Astrocyte (in vitro differentiated cells and primary cell): ENCODE results near the gene PTPRN2. TPM values are rescaled to one million over a fixed set of nuclear protein-coding genes. Genes with fewer than 3 reads are reported as not detected.

ENCODE experiments used
- DNase-seq: peaks from one replicate; pipeline ENCODE4 v3.0.0-alpha.2; 2010; ENCODE audit warnings: low read depth
- FAIRE-seq: peaks from 2 replicates; lab custom pipeline; 2011; peaks lifted over from hg19 to GRCh38; lab: Jason Lieb, UNC
- H2AFZ ChIP-seq: 2 replicates; pipeline ENCODE4 v1.6.0; 2012; ENCODE audit warnings: low read depth, low read length, inconsistent platforms
- H3K27ac ChIP-seq: 2 replicates; pipeline ENCODE4 v1.5.1; 2011; ENCODE audit warnings: low read depth, low read length, inconsistent platforms
- H3K27me3 ChIP-seq: 2 replicates; pipeline ENCODE4 v1.6.0; 2011; ENCODE audit warnings: low read length, inconsistent platforms; ENCODE audit not compliant: insufficient read depth
- H3K36me3 ChIP-seq: 2 replicates; pipeline ENCODE4 v1.5.1; 2011; ENCODE audit warnings: low read length, inconsistent platforms; ENCODE audit not compliant: insufficient read depth
- H3K4me1 ChIP-seq: 2 replicates; pipeline ENCODE4 v1.5.1; 2011; ENCODE audit warnings: low read length, inconsistent platforms; ENCODE audit not compliant: insufficient read depth
- H3K4me2 ChIP-seq: 2 replicates; pipeline ENCODE4 v1.6.0; 2012; ENCODE audit warnings: low read length, inconsistent platforms
- H3K4me3 ChIP-seq: 2 replicates; pipeline ENCODE4 v1.5.1; 2011; ENCODE audit warnings: low read depth, mild to moderate bottlenecking, low read length, inconsistent platforms; ENCODE audit not compliant: insufficient read depth
- H3K79me2 ChIP-seq: 2 replicates; pipeline ENCODE4 v1.6.0; 2012; ENCODE audit warnings: mild to moderate bottlenecking, low read length, inconsistent platforms; ENCODE audit not compliant: insufficient read depth
- H3K9ac ChIP-seq: 2 replicates; pipeline ENCODE4 v1.6.0; 2012; ENCODE audit warnings: mild to moderate bottlenecking, low read length, inconsistent platforms
- H3K9me3 ChIP-seq: 2 replicates; pipeline ENCODE4 v1.5.1; 2012; ENCODE audit warnings: low read depth, mild to moderate bottlenecking, low read length, inconsistent platforms; ENCODE audit not compliant: insufficient read depth
- H4K20me1 ChIP-seq: 2 replicates; pipeline ENCODE4 v1.6.0; 2012; ENCODE audit warnings: low read length, inconsistent platforms; ENCODE audit not compliant: insufficient read depth
- H3K27ac Mint-ChIP-seq: one replicate; pipeline ENCODE4 v1.8.0; 2021; ENCODE audit warnings: mild to moderate bottlenecking, mixed read lengths; ENCODE audit not compliant: unreplicated experiment
- H3K27me3 Mint-ChIP-seq: one replicate; pipeline ENCODE4 v1.8.0; 2021; ENCODE audit warnings: low read depth, mixed read lengths; ENCODE audit not compliant: unreplicated experiment
- H3K36me3 Mint-ChIP-seq: one replicate; pipeline ENCODE4 v1.8.0; 2021; ENCODE audit warnings: low read depth, mixed read lengths; ENCODE audit not compliant: unreplicated experiment
- H3K4me1 Mint-ChIP-seq: one replicate; pipeline ENCODE4 v1.8.0; 2021; ENCODE audit warnings: low read depth, mixed read lengths; ENCODE audit not compliant: unreplicated experiment
- H3K4me3 Mint-ChIP-seq: one replicate; pipeline ENCODE4 v1.8.0; 2021; ENCODE audit warnings: mild to moderate bottlenecking, moderate library complexity, mixed read lengths; ENCODE audit not compliant: unreplicated experiment
- H3K9me3 Mint-ChIP-seq: one replicate; pipeline ENCODE4 v1.8.0; 2021; ENCODE audit warnings: mild to moderate bottlenecking, mixed read lengths; ENCODE audit not compliant: unreplicated experiment
- CTCF ChIP-seq: IDR thresholded peaks from 2 replicates; pipeline ENCODE4 v1.5.1; 2011; ENCODE audit warnings: low read depth, mild to moderate bottlenecking, inconsistent platforms, low read length, moderate library complexity; ENCODE audit not compliant: insufficient read depth
- EZH2 ChIP-seq: IDR thresholded peaks from 2 replicates; pipeline ENCODE4 v1.6.1; 2012; ENCODE audit warnings: mild to moderate bottlenecking, low read length, inconsistent platforms; ENCODE audit not compliant: insufficient read depth
- total RNA-seq: library from RNA; stranded (reverse); gene quantifications from 2 replicates; pipeline ENCODE4 v1.2.1, GENCODE V29; 2021

Gene PTPRN2
- total RNA-seq, 1 donor from 2014 or later = 0.09 TPM

GRCh38 chr7:157496416-157497275, 1091.0 kb downstream of the PTPRN2 start:
- Mint-ChIP-seq H3K36me3 (no peaks in the 10 kb centered on the region), H3K9me3 (peaks cover 29% of the 10 kb centered on the region), H3K27me3 (no peaks in the 10 kb centered on the region), H3K27ac (no peak overlapping the region), H3K4me3 (no peak overlapping the region), H3K4me1 (no peaks in the 10 kb centered on the region)
- Histone ChIP-seq H3K4me2 (no peak overlapping the region), H2AFZ (no peak overlapping the region), H3K9me3 (no peaks in the 10 kb centered on the region), H3K4me3 (no peak overlapping the region), H3K27me3 (no peaks in the 10 kb centered on the region), H3K27ac (no peak overlapping the region), H3K36me3 (no peaks in the 10 kb centered on the region), H3K4me1 (no peaks in the 10 kb centered on the region), H4K20me1 (no peaks in the 10 kb centered on the region), H3K9ac (no peak overlapping the region), H3K79me2 (no peaks in the 10 kb centered on the region)
- no peak for TF ChIP-seq CTCF
- TF ChIP-seq EZH2 = no peak
- FAIRE-seq = no peak
- no peak for DNase-seq

- no peaks in the 10 kb centered on the region for H4K20me1 ChIP-seq
- Mint-ChIP-seq H3K27me3 (no peaks in the 10 kb centered on the region), H3K4me1 (no peaks in the 10 kb centered on the region), H3K4me3 (no peak overlapping the region), H3K9me3 (peaks cover 29% of the 10 kb centered on the region), H3K36me3 (peaks cover under 1% of the 10 kb centered on the region), H3K27ac (no peak overlapping the region)
- no peaks in the 10 kb centered on the region for H3K79me2 ChIP-seq
- H2AFZ ChIP-seq = no peak overlapping the region
- DNase-seq (no peak), FAIRE-seq (no peak)
- no peaks in the 10 kb centered on the region for H3K4me1 ChIP-seq
- H3K9ac ChIP-seq = no peak overlapping the region
- H3K9me3 ChIP-seq = no peaks in the 10 kb centered on the region
- no peak for TF ChIP-seq CTCF
- TF ChIP-seq EZH2 = no peak
- no peaks in the 10 kb centered on the region for H3K27me3 ChIP-seq
- H3K36me3 ChIP-seq = no peaks in the 10 kb centered on the region
- no peak overlapping the region for H3K4me2 ChIP-seq
- H3K27ac ChIP-seq = no peak overlapping the region
- H3K4me3 ChIP-seq = no peak overlapping the region
These were observed 1092.0 kb downstream of the PTPRN2 start for GRCh38 chr7:157495594-157495993.

GRCh38 chr7:157495177-157495553, 1092.5 kb downstream of the PTPRN2 start:
- H2AFZ ChIP-seq = no peak overlapping the region
- H3K27me3 ChIP-seq = no peaks in the 10 kb centered on the region
- Mint-ChIP-seq H3K4me1 (no peaks in the 10 kb centered on the region), H3K27me3 (no peaks in the 10 kb centered on the region), H3K27ac (no peak overlapping the region), H3K9me3 (peaks cover 29% of the 10 kb centered on the region), H3K4me3 (no peak overlapping the region), H3K36me3 (peaks cover 2% of the 10 kb centered on the region)
- no peak overlapping the region for H3K27ac ChIP-seq
- H3K9me3 ChIP-seq = no peaks in the 10 kb centered on the region
- H3K4me3 ChIP-seq = no peak overlapping the region
- no peak overlapping the region for H3K4me2 ChIP-seq
- H3K36me3 ChIP-seq = no peaks in the 10 kb centered on the region
- H4K20me1 ChIP-seq = no peaks in the 10 kb centered on the region
- no peak for FAIRE-seq
- H3K79me2 ChIP-seq = no peaks in the 10 kb centered on the region
- no peak for DNase-seq
- TF ChIP-seq EZH2 = no peak
- no peak for TF ChIP-seq CTCF
- H3K9ac ChIP-seq = no peak overlapping the region
- H3K4me1 ChIP-seq = no peaks in the 10 kb centered on the region
